Measurements from ENCODE around the gene PABPC1L. TPM values are rescaled to one million over a fixed set of nuclear protein-coding genes. Genes with fewer than 3 reads are reported as not detected.

The PABPC1L gene
- total RNA-seq, 4 donors from 2014 or later = 12.0 to 112 (median 31.6) TPM

DNA sequence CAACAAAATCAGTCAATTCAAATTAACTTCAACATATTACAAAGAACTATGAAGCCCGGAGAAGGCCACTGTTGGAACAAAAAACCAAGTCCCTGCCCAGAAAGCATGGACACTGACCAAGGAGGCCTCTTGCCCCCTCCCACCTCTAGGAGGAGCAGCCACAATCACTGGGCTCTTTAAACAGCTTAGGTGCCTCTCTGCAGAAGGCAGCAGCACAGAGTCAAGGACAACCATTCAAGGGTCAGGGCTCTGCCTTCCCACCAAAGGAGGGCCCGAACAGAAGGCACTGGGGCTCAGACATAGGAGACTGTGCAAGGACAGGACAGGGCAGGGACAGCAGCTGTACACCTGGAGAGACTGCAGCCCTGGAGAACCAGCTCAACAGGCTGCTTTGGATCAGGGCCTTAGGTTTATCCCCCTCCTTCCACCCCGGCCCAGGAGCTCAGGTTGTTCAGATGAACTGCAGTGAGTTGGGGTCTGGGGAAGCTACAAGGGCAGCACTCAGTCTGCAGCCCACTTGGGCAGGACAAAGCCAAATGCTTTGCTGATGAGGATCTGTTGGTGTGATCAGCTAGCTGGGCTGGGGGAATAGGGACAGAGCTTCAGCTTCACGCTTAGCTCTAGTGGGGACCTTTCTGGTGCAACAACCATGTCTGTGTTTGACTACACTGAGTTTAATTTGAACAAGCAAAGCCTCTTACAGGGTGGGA lies 32.6 kb downstream of the PABPC1L start:
- DNase-seq = no peak
- Histone ChIP-seq H3K27ac (no peak overlapping the region), H3K27me3 (no peaks in the 10 kb centered on the region), H3K9me3 (no peaks in the 10 kb centered on the region), H3K4me3 (no peak overlapping the region), H3K4me1 (no peaks in the 10 kb centered on the region), H3K36me3 (peaks cover 0 to 20% (median 10%) of the 10 kb centered on the region in 4 donors)
- WGBS, 2 donors (ENCODE audit: low coverage in 1 of 2) = 90 to 100% methylated on average over 1 to 4 of the region's 4 CpGs
- intact Hi-C loops (cut with DNase I; ENCODE audit: low total_unique reads) (no loop called here), in situ Hi-C loops (cut with MboI; ENCODE audit: low pct_ligation_motif_present in 1 of 4, low pct_unique_long_range_greater_than_20kb in 1 of 4, low sequenced_read_pairs in 3 of 4) (no loop called here)
- TF ChIP-seq POLR2AphosphoS5 (IDR thresholded peaks at IDR 0.05) = no peak
- TF ChIP-seq EP300 (IDR thresholded peaks at IDR 0.05; ENCODE audit: low read depth) = no peak
- TF ChIP-seq POLR2A (IDR thresholded peaks at IDR 0.05) = no peak
- no peak for TF ChIP-seq CTCF (IDR thresholded peaks at IDR 0.05)

- Histone ChIP-seq H3K27me3 (no peaks in the 10 kb centered on the region), H3K4me3 (no peak overlapping the region), H3K36me3 (peaks cover 0 to 27% (median 10%) of the 10 kb centered on the region in 4 donors), H3K9me3 (no peaks in the 10 kb centered on the region), H3K4me1 (no peaks in the 10 kb centered on the region), H3K27ac (no peak overlapping the region)
- DNase-seq = no peak
- WGBS, 2 donors (ENCODE audit: low coverage in 1 of 2) = 87 to 91% methylated on average over 4 of the region's 4 CpGs
- TF ChIP-seq EP300 (IDR thresholded peaks at IDR 0.05; ENCODE audit: low read depth) = no peak
- no peak for TF ChIP-seq POLR2AphosphoS5 (IDR thresholded peaks at IDR 0.05)
- intact Hi-C loops (cut with DNase I; ENCODE audit: low total_unique reads) = no loop called here
- in situ Hi-C loops (cut with MboI; ENCODE audit: low pct_ligation_motif_present in 1 of 4, low pct_unique_long_range_greater_than_20kb in 1 of 4, low sequenced_read_pairs in 3 of 4) = no loop called here
Observed at GRCh38 chr20:44943828-44944227, 34.0 kb downstream of the PABPC1L start.

GRCh38 chr20:44945261-44945660 lies 35.4 kb downstream of the PABPC1L start:
- intact Hi-C loops (cut with DNase I; ENCODE audit: low total_unique reads) = no loop called here
- 91 to 92% methylated on average over 1 to 6 of the region's 6 CpGs for WGBS, 2 donors (ENCODE audit: low coverage in 1 of 2)
- no peak for TF ChIP-seq EP300 (IDR thresholded peaks at IDR 0.05; ENCODE audit: low read depth)
- TF ChIP-seq POLR2A (IDR thresholded peaks at IDR 0.05) = no peak
- TF ChIP-seq POLR2AphosphoS5 (IDR thresholded peaks at IDR 0.05) = no peak
- TF ChIP-seq CTCF (IDR thresholded peaks at IDR 0.05) = no peak
- no peaks in the 10 kb centered on the region for H3K4me1 ChIP-seq
- peaks cover 0 to 36% (median 13%) of the 10 kb centered on the region in 4 donors for H3K36me3 ChIP-seq
- no peak overlapping the region for H3K27ac ChIP-seq
- H3K9me3 ChIP-seq = no peaks in the 10 kb centered on the region
- DNase-seq = no peak
- in situ Hi-C loops (cut with MboI; ENCODE audit: low pct_ligation_motif_present in 1 of 4, low pct_unique_long_range_greater_than_20kb in 1 of 4, low sequenced_read_pairs in 3 of 4) = no loop called here
- H3K27me3 ChIP-seq = no peaks in the 10 kb centered on the region
- no peak overlapping the region for H3K4me3 ChIP-seq

- in situ Hi-C loops (cut with MboI; ENCODE audit: low pct_ligation_motif_present in 1 of 4, low pct_unique_long_range_greater_than_20kb in 1 of 4, low sequenced_read_pairs in 3 of 4) = no loop called here
- WGBS, 2 donors (ENCODE audit: low coverage in 1 of 2) = 80 to 83% methylated on average over 2 of the region's 2 CpGs
- TF ChIP-seq CTCF (IDR thresholded peaks at IDR 0.05) (no peak), POLR2A (IDR thresholded peaks at IDR 0.05) (no peak), POLR2AphosphoS5 (IDR thresholded peaks at IDR 0.05) (no peak), EP300 (IDR thresholded peaks at IDR 0.05; ENCODE audit: low read depth) (no peak)
- Histone ChIP-seq H3K27me3 (no peaks in the 10 kb centered on the region), H3K36me3 (peaks cover 0 to 44% (median 18%) of the 10 kb centered on the region in 4 donors), H3K4me1 (no peaks in the 10 kb centered on the region), H3K9me3 (no peaks in the 10 kb centered on the region), H3K4me3 (no peak overlapping the region), H3K27ac (no peak overlapping the region)
- DNase-seq = no peak
- intact Hi-C loops (cut with DNase I; ENCODE audit: low total_unique reads) = no loop called here
Observed at GRCh38 chr20:44946271-44946852, 36.5 kb downstream of the PABPC1L start.

Measured in transverse colon (tissue), 4 donors.